ENCODE measurements around the gene KIF17. TPM values are rescaled to one million over a fixed set of nuclear protein-coding genes. Genes with fewer than 3 reads are reported as not detected.
"Not testable (repeated sequence)": the region's sequence is repeated elsewhere in the genome, so short reads cannot be mapped to it uniquely, and the experiment has no call there.

KIF17 gene
- total RNA-seq, 1 donor, result 2.2 TPM

DNA sequence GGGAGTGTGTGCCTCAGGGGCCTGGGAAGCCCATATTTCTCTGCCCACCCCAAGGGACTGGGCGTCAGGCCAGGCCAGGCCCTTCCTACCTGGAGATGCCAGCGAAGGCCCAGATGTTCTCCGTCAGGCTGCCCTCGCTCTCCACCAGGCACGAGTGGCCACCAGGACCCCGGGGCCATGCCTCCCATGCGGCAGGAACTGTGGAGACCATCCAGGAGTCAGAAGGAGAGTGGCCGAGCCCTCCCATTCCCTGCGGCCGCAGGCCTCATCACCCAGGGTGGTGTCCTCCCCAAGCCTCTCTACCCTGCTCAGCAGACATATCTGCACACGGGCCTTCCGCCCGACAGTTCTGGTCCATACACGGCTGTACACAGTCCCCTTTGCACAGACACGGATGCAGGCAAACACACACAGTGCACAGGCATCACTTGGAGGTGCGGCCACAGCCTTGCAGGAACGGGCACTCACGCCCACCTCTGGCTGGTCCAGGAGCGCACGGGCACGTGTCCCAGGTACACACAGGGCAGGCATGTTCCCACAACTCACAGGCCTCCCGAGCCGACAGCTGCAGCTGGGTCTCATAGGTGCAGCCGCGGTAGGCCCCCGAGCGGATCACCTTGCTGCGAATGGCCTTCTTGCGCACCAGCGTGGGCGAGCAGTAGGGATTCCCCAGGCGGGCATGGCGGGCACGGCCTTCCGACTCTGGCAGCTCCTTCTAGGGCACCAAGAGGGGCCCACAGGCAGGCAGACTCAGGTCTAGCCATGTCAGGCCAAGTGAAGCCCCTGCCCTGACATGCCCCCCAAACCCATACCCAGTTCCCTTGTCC is 5.9 kb upstream of the KIF17 start:
- no peak for DNase-seq (ENCODE audit: low read depth)
- TF ChIP-seq, protein P1, sequence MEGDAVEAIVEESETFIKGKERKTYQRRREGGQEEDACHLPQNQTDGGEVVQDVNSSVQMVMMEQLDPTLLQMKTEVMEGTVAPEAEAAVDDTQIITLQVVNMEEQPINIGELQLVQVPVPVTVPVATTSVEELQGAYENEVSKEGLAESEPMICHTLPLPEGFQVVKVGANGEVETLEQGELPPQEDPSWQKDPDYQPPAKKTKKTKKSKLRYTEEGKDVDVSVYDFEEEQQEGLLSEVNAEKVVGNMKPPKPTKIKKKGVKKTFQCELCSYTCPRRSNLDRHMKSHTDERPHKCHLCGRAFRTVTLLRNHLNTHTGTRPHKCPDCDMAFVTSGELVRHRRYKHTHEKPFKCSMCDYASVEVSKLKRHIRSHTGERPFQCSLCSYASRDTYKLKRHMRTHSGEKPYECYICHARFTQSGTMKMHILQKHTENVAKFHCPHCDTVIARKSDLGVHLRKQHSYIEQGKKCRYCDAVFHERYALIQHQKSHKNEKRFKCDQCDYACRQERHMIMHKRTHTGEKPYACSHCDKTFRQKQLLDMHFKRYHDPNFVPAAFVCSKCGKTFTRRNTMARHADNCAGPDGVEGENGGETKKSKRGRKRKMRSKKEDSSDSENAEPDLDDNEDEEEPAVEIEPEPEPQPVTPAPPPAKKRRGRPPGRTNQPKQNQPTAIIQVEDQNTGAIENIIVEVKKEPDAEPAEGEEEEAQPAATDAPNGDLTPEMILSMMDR (IDR thresholded peaks at IDR 0.05; ENCODE audit: insufficient read depth, low read depth, low read length), result no peak
- H3K4me3 ChIP-seq (ENCODE audit: low read depth, low read length), result no peak overlapping the region

DNA sequence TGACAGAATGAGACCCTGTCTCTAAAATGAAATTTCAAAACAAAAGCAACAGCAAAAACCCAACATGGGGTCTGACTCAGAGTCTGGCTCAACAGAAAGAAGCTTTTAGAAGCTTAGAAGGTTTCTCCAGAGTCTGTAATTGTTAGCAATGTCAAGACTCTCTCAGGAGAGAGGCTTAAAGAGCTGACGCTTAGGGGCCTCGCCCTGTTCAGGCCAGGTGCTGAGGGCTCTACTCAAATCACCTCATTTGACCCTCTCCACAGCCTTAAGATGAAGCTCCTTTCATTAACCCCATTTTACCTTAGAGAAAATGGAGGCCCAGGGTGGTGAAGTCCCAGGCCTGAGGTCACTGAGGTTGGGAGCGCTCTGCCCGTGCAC is 5.3 kb upstream of the KIF17 start:
- no peak for DNase-seq (ENCODE audit: low read depth)
- H3K4me3 ChIP-seq (ENCODE audit: low read depth, low read length), result no peak overlapping the region
- TF ChIP-seq, protein P1 (IDR thresholded peaks at IDR 0.05; ENCODE audit: insufficient read depth, low read depth, low read length), result no peak

DNA sequence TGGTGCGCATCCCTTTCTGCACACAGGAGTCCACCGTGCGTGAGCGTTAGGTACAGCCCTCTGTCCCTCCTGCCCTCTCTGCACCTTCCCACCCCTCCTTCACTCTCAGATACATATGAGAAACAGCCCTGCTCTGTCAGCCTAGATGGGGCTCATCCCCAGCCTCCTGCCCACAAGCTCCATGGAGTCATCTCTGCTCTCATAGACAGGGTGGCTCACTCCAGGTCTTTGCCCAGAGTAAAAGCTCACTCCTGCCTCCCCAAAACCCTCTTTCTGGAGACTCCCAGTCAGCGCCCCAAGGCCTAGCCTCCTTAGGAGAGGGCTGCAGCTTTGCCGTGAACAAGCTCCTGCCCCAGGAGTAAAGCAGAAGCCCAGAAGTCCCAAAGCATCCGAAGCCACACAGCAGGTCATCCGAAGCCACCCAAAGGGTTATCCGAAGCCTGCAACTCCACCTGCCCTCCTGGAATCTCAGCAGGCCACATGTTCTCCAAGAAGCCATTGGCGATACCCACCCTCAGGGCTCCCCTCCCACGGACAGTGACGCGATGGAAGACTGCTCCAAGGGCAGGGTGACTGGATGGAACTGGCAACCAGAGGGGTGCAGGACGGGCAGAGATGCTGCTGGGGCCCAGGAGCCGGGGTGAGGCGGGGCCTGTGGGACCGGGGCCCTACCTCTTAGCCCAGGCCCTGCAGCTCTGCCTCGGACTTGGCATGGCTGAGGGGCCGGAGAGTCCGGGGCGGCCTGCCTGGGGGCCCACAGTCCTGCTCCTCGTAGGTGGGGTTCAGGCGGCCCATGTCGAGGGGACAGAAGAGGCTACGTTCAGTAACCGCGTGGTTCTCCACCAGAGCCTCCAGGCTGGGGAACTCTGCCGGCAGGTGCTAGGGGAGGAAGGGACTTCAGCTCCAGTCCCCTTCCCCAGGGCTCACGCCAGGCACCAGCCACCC is 3.6 kb upstream of the KIF17 start:
- no peak for DNase-seq (ENCODE audit: low read depth)
- TF ChIP-seq, protein P1 (IDR thresholded peaks at IDR 0.05; ENCODE audit: insufficient read depth, low read depth, low read length), result no peak
- no peak overlapping the region for H3K4me3 ChIP-seq (ENCODE audit: low read depth, low read length)

DNA sequence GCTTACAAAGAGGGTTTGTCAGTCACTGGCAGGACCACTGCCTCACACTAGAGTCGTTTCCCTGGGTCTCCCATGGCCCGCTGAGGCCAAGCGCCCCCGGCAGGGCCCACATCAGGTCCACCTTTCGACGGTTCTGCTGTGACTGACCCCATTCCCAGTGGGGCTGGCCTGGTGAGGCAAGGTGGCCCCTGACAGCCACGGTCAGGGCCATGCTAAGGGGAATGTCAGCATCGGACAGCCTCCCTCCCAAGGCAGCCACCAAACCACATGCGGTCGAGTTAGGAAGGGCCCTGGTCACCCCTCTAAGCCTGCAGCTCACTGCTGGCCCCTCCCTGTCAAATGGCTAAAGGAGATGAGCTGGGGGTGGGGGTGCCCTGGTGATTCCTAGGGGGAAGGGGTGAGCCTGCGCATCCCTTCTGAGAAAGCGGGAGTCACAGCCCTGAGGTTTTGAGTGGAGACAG is 2.9 kb upstream of the KIF17 start:
- TF ChIP-seq, protein P1 (IDR thresholded peaks at IDR 0.05; ENCODE audit: insufficient read depth, low read depth, low read length), result no peak
- no peak overlapping the region for H3K4me3 ChIP-seq (ENCODE audit: low read depth, low read length)
- DNase-seq (ENCODE audit: low read depth), result no peak

DNA sequence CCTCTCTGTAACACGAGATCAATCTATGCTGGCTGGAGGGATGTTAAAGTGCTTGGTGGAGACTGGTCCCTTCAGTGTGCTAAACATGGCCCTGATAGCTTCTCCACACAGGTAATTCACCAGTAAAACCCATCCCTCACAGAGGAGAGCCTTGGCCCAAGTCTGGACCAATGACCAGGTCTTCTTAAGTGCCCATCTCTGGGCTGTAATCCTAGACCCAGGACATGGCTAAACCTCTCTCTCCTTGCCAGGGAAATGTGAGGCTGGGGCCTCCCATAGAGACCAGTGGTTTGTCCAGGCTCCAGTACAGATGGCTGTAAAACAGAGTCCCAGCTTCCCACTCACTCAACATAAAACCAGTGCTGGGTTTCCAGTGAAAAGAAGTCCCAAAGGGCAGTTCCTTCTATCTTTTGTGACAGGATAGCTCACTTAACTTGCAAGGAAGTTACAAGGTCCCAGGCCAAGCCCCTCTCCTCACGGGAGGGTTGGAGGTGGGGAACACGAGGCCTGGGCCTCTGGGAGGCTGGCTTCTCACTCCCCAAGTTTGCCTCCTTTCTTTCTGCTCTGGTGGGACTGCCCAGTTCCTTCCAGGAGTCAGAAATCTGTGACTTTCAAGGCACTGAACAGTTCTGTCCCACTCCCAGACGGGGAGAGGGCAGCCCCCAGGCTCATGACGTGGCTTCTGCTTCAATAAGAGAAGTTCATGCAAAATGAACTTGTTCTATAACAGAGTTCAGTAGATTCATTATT is 2.2 kb upstream of the KIF17 start:
- TF ChIP-seq, protein P1 (IDR thresholded peaks at IDR 0.05; ENCODE audit: insufficient read depth, low read depth, low read length), result no peak
- H3K4me3 ChIP-seq (ENCODE audit: low read depth, low read length), result no peak overlapping the region
- no peak for DNase-seq (ENCODE audit: low read depth)

DNA sequence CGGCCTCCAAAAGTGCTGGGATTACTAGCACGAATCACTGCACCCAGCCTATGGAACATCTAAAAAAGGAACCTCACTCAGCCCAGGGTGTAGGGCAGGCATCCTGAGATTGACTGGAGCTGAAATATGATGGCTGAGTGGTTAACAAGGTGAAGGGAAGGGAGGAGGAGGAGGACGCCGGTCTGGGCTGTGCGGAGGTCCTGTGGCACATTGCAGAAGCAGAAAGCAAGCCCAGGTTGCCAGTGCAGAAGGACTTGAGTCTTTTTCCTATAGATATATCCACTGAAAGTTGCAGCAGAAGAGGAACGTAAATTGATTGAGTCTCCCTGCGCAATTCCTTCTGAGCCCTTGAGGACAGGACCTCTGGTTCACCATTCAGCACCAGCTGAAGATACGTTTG is 1.5 kb upstream of the KIF17 start:
- no peak for DNase-seq (ENCODE audit: low read depth)
- TF ChIP-seq, protein P1 (IDR thresholded peaks at IDR 0.05; ENCODE audit: insufficient read depth, low read depth, low read length), result no peak
- H3K4me3 ChIP-seq (ENCODE audit: low read depth, low read length), result no peak overlapping the region

DNA sequence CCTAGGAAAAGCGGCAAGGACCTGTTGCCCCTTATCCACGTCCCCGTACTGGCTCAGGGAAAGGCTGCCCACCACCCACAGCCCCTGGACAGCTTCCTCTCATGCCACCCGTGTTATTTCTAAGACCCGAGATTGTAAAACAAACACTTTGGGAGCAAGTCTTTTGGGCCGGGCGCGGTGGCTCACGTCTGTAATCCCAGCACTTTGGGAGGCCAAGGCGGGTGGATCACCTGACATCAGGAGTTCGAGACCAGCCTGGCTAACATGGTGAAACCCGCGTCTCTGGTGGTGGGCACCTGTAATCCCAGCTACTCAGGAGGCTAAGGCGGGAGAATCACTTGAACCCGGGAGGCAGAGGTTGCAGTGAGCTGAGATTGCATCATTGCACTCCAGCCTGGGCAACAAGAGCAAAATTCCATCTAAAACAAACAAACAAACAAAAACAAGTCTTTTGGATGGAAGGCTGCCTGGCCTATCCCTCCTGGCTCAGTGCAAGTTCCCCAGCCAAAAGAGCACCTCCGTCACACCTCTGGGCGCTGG is 606 bp upstream of the KIF17 start:
- DNase-seq (ENCODE audit: low read depth), result not testable (repeated sequence)
- peak overlapping the region; percentile 44 for H3K4me3 ChIP-seq (ENCODE audit: low read depth, low read length)
